NCI-H1105 (cell line): ENCODE data around the gene SNRPD3.
A peak's percentile ranks its signal among the peaks of the same experiment; 100 is the strongest.

Source experiments
- DNase-seq: peaks from one replicate; lab custom pipeline; 2025; lab: John Stamatoyannopoulos, UW

The SNRPD3 gene

DNA sequence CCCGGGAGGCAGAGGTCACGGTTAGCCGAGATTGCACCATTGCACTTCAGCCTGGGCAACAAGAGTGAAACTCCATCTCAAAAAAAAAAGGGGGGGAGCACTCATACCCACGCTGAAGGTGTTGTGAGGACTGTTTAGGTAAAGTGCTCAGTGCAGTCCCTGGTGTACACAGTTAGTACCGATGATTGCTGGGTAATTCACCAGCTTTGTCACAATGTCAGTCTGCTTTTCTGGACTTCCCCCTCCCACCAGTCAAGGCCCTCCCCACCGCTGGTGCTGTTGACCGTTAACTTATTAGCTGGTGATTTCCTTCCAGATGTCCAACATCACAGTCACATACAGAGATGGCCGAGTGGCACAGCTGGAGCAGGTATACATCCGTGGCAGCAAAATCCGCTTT, 11.9 kb downstream of the SNRPD3 start:
- DNase-seq: no peak

DNA sequence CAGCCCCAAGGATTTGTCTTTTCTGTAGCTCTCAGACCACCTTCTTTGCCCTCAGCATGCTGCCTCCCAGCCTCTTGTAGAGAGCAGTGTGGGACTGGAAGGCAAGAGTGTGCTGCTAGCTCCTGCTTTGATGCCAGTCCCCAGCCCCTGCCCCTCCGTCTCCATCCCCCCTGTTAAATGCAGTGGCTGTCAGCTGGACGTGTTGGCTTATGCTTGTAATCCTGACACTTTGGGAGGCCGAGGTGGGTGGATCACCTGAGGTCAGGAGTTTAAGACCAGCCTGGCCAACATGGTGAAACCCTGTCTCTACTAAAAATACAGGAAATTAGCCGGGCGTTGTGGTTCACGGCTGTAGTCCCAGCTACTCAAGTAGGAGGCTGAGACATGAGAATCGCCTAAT, 15.5 kb downstream of the SNRPD3 start:
- DNase-seq: no peak

DNA sequence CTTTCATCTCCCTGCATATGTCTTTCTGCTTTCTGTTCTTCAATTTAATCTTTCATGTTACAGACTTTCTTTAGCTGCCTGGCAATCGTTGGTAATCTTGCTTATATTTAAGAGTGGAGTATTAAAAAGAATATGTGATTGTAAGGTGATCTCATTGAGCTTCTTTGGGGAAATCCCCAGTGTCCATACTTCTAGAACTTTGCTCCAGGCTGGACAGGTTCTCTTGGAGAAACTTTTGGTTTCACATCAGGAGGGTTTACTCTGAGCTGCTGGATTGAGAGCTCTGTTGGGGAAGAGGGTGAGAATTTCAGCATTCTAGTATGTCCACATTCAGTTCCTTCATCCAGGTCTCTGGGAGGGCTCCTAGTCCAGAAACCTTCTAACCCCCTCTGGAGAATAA, 21.0 kb downstream of the SNRPD3 start:
- DNase-seq: no peak

DNA sequence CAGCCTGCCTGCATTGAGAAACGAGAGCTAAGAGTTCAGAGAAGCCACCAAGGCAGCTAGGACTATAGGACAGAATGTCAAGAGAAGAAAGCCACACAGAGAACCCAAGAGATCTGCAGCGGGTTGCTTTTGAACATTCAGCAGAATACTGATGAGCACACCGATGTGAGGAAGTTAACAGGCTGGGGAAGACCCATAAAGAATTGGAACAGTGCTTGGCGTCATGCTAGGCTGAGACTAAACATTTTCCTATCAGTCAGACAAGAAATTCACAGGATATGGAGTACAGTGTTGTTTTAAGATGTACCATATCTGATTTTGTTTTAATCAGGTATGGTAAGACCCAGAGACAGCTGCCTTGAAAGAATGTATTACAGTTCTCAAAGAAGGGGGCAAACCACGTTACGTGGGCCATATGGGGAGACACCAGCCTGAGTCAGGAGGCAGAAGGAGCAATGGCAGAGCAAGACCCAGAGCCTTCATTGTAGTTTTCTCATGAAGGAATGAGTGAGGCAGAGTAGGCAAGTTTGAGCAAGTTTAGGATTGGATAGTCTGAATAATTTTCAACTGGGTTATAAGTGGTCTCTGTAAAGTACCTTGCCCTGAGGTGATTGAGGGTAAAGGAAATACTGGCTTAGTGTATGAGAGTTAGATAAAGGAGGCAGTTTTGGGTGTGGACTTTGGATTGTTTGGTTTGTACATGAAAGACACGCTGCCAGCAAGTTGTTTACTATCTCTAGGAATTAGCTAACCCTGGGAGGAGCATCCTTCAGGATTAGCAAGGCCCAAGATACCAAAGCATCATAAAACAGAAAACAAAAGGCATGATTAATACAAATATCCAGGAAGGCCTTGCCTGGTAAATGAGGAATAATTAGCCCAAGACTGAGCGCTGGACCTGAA, 22.8 kb downstream of the SNRPD3 start:
- DNase-seq: no peak

DNA sequence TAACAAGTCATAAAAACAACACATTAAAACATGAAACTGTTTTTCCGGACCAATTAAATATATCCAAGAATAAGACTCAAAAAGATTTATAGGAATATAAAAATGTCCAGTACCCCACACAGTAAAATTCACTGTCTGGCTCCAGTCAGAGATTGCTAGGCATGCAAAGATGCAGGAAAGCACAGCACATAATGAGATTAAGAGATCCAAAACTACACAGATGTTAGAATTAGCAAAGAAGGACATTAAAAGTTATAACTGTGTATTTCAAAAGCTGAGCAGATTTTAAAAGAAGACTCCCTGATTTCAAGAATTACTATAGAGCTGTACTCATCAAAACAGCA, 23.4 kb downstream of the SNRPD3 start:
- no peak for DNase-seq

DNA sequence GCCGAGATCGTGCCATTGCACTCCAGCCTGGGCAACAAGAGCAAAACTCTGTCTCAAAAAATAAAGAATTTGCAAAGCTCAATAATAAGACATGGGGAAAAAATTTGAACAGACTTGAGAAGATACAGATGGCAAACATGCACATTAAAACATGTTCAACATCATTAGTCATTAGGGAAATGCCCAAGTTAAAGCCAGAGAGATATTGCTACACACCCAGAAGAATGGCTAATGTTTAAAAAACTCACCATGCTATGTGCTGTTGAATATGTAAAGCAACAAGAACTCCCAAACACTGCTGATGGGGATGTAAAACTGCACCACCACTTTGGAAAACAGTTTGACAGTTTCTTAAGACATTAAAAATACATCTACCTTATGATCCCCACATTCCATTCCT, 24.5 kb downstream of the SNRPD3 start:
- no peak for DNase-seq

DNA sequence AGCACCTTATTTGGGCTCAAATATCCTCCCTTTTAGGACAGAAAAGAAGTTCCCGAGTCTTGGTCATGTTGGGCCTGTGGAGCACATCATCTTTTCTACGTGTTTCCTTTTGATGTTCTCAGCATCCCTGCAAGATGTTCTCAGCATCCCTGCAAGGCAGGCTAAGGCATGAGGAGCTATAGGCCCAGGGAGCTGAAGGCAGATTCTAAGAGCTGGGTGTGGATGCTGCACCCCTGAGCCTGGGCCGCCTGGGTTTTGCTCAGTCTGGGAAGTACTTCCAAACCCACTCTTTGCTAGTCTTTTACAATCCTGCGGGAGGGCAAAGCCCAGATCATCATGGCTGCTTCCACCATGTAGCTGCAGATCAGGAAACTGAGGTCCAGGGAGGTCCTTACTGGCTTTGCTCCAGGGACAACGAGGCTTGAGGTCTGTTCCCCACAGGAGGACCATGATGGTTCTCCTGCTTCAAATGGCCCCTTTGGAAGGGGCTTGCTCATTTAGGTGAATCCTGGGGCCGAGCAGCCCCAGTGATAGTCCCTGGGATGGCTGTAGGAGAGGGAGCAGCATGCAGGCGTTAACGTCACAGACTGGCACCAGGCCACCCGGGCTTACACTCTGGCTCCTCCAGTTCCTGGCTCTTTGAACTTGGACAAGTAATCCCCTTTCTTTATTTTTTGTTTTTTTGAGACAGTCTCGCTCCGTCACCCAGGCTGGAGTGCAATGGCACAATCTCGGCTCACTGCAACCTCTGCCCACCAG, 26.4 kb downstream of the SNRPD3 start:
- no peak for DNase-seq

DNA sequence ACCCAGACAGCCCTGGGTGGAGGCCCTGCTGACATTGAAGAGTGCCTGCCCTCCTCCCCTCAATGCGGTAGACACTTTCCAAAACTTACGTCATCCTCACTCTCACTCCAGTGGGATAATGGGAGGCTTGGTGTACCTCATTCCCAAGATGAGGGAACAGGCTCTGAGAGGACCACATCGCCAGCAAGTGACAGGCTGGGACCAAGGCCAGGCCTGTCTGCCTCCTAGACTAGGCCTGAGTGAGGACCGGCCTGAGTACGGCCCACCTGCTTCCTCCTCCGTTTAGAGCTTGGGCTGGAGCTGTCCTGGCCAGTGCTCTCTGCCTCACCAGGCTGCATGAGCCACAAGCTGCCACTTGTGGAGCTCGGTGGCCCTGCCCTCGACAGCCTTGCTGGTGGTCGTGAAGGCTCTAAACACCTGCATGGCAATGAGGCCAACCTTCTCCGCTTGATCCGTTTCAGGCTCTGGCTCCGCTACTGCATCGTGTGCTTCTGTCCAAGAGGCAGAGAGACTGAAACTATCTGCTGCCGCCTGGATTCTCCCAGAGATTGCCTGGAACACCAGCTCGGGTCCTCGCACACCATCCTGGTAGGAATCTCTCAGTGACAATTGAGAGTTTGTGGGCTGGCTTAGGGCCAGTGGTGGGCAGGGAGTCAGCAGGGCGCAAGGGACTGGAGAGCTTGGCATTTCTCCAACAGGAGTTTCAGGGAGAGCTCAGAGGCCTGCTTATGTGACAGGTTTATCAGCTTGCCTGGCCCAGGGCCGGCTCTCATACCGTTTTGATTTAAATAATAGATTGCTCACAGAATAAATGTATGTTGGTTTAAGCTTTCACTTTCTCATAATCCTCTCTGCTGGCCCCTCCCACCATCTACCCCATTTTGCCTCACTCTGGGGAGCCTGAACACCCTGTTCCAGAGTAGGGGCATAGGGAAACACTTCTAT, 27.7 kb downstream of the SNRPD3 start:
- peak; percentile 94 for DNase-seq

DNA sequence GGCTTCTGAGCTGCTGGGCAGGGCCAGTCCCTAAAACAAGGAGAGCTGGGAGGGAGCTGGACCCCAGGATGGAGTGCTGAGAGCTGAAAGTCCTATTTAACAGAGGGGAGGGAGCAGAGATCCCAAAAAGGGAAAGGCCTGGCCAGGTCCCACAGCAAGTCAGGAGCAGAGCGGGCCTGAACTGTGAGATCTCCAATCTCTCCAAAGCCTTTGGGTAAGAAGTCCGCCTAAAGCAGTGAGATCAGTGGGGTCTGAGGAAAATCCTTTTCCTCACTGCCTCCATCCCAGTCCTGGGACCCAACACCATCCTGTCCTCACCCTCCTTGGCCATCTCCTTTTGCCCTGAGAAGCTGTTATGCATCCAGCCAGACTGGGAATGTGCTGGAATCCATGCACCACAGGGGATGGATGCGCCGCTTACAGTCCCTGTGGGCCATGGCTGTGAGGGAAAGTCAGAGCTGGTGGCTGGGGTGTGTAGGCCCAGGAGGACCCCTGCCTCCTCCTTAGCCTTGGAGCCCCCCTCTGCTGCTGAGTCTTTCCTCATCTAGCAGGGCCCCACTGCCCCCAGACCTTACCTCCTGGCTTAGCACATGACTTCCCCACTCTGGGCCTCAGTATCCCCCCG, 28.5 kb downstream of the SNRPD3 start:
- no peak for DNase-seq

DNA sequence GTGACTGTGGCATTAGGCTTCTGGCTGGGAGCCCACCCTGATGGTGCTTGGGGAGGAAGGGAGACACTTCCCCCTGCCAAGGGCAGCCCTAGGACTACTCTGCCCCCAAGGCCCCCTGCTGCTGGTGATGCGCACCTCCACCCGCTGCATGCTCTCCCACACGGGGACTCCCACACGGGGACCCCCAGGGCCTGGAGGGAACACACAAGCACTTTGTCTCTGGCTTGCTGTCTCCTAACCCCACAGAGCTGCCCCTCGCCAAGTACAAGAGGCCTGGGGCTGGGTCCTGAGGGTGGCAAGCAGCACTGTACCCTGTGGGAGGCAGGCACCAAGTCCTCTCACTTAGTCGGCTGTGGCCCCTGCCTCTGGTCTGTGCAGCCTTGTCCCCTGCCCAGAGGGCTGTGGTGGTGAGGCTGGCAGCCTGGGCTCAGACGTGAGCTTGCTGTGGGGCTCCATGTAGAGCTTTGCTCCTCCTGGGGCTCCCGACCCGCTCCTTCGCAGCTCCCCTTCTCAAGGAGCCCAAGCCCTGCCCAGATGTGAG, 29.1 kb downstream of the SNRPD3 start:
- no peak for DNase-seq

DNA sequence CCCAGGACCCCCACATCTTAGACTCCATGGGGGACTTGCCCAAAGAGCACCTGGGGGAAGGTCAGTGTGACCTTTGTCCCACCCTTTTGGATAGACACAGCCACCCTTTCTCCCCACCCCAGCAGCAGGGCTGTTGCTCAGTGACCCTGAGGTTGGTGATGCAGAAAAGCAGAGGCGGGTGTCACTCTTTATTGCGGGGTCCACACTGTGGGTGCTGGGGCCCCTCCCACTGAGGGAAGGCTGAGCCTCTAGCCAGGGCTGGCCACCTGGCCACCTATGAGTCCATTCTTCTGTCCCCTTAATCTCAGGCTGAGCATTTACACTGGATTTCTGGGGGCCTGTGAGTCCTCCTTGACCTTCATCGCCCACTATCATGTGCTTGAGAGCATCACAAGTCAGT, 29.7 kb downstream of the SNRPD3 start:
- DNase-seq: no peak

DNA sequence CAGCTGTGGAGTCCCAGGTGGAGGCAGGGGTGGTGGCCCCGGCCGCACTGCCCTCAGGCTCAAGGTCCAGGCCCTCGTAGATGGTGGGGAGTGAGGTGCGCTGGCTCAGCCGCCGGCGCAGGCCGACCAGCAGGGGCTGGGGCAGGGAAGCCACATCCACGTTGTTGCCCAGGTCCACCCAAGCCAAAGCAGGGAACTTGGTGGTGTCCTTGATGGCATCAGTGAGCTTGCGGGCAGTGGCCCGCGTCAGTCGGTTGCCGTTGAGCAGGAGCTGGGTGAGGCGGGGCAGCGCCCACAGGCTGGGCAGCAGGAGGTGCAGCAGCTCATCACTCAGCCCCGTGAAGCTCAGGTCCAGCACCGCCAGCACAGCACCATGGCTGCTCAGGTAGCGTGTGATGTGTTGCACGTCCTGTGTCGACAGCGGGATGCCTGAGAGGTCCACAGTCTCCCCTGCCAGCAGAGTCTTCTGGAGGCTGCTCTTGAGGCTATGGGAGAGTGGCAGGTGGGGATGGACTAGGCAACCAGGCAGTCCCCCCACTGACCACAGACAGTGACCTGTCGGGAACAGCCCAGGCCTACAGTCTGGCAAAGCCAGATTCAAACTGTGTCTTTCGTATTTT, 30.2 kb downstream of the SNRPD3 start:
- DNase-seq: no peak

DNA sequence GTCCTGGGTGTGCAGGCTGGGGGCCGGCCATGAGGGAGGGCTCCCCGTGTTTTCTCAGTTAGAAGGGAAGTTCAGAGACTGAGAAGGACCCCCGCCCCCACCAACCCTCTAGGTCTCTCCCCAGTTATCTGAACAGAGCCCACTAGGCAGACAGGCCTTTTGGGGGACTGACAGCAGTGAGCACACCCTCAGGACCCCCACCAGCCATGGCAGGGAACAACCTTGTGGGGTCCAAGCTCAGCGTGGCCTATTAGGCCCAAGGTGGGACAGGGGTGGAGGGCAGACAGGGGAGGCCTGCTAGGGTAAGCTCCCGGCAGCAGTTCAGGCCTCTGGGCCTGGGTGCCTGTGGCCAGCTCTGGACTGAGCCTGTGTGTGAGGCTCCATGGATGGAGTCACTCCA, 31.5 kb downstream of the SNRPD3 start:
- DNase-seq: no peak

DNA sequence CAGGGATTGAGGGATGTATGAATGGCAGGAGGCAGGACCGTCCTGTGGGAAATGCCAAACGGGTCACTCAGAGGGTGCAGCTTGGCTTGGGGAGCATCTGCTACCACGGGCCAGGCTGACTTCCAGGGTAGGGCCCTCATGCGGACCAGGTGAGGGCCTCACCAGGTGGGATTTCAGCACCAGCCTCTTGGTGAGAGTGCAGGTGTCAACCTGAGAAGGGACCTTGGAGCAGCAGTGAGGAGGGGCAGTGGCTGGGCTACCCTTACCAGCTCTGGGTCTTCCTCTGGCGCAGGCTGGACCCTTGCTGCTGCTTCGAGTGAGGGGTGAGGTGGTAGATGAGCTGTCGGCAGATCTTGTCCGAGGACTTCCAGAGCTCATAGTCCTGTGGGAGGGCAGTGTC, 32.1 kb downstream of the SNRPD3 start:
- DNase-seq: no peak

DNA sequence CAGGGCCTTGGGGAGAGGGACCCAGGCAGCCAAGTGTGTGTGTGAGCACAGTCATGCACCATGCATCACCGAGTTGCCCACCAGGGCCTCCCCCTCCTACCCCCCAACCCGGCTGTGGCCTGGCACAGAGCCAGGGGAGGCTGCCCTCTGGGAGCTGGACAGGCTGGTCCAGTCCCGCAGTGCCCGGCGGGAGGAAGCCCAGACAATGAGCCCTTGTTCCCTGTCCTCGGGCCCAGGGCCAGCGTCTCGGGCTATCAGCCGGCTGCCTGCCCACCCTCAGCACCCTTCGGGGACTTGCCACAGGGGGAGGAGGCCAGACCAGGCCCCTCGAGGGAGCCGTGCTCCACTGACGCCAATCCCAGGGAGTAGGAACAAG, 32.6 kb downstream of the SNRPD3 start:
- no peak for DNase-seq

DNA sequence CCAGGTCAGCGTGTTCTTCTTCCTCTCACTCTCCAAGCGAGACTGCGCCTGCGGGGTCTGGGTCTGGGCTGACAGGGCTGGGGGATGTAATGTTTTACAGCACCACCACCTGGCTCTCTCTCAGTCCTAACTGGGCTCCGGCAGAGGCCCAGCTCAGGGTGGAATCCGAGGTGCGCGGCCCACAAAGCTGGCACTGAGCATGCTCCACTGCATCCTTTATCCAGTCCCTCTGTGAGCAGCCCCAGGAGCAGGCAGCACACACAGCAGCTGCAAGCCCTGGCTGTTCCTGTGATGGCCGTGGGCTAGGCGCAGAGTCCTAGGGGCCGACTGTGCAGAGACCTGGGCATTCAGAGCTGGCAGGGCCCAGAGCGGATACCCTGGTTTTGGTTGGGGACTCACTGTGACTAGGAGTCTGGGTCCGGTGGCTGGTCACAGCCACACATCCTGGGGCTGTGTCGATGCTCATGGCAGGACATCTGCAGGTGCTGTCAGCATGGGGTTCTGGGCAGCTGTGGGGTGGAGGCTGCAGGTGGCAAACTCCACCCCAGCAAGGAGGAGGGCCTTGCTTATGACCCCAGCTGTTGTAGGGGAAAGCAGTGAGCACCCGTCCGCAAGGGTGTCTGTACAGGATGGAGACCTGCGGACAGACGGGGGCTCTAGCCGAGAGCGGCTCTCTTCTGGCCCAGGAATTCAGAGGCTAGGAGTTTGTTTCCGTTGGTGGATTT, 33.1 kb downstream of the SNRPD3 start:
- DNase-seq: no peak

DNA sequence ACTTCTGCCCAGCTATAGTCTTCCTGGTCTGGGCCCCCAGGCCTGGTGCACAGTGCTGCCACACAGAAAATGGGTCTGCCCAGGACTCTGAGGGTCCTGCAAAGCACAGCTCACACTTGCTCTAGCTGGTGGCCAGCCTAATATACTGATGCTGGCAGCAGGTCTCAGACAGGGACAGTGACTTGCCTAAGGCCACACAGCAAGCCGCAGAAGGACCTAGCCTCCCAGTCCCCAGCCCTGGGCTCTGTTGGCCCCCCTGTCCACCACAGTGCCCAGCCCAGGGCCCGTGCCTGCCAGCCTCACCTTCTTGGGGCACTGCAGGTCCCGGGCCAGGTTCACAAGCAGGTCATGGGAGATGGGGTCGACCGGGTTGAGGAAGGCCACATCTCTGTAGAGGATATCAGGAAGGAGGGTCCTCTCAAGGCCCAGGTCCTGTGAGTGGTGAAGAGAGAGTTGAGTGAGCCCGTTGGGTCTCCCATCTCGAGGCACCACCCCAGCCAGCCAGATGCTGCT, 33.8 kb downstream of the SNRPD3 start:
- DNase-seq: no peak

DNA sequence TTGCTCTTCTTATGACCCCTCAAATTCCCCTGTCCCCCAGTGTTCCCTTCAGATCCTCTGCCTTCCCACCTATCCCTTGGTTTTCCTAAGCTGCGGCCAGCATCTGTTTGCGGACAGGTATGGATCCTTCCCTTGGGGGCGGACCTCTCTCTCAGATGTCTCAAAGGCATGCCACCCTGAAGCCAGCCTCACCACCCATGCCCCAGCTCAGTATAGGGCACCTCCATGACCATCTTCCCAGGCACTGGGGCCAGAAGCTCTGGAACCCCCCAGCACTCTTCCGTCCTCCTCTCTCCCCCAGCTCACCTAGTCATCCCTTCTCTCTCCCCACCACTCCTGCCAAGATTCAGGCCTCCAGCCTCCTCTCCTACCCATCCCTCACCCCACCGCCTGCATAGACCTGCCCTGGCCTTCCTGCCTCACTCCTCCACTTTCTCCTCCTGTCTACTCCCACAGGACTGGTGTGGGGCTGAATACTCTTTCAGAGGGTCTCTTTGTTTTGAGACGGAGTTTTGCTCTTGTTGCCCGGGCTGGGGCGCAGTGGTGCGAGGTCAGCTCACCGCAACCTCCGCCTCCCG, 34.9 kb downstream of the SNRPD3 start:
- no peak for DNase-seq

DNA sequence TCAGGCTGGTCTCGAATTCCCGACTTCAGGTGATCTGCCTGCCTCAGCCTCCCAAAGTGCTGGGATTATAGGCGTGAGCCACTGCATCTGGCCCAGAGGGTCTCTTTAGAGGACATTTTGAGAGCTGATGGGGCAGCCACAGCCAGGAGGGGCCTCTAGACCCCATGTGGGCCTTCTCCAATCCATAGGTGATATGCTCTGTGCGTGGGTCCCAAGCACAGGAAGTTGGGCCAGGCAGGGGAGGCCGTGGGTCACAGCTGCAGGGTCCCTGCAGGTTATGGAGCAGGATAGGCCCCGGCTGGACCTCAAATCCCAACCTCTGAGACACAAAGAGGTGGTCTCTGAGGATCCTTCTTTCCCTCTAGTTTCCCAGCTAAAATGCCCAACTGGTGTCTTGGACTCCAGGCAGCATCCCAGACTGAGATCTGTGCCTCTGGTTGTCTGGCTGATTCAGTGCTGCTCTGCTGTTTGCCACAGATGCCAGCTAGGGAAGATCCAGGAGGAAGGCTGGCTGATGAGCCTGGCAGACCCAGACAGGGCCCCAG, 35.6 kb downstream of the SNRPD3 start:
- DNase-seq: no peak
